GM12878 (cell line): Measurements from ENCODE around the gene BTC. TPM values are rescaled to one million over a fixed set of nuclear protein-coding genes. Genes with fewer than 3 reads are reported as not detected.

ENCODE experiments used
- ATAC-seq: fragments of 200-7000 bp; cut with Tn5 transposase; 3 replicates; pipeline ENCODE4 v1.9.1; 2020; ENCODE audit warnings: mild to moderate bottlenecking, moderate library complexity
- BruUV-seq: library from RNA; stranded (reverse); fragments of 400-500 nt; replicated peaks from 2 replicates; lab custom pipeline; 2021; lab: Mats Ljungman, UMichigan
- CTCF ChIA-PET: fragments of 300-600 bp; sonication (Branson Sonifier 250); formaldehyde crosslinking; extraction: SDS; loops from one replicate; lab custom pipeline; 2021; ENCODE audit warnings: inconsistent platforms; lab: Yijun Ruan, JAX
- POLR2A ChIA-PET: fragments of 350-600 bp; formaldehyde crosslinking; extraction: SDS; loops from one replicate; lab custom pipeline; 2021; ENCODE audit warnings: inconsistent platforms; lab: Charles Lee
- RAD21 ChIA-PET: fragments of 300-600 bp; sonication (Branson Sonifier 250); formaldehyde crosslinking; loops from one replicate; lab custom pipeline; 2023; ENCODE audit warnings: antibody characterized with exemption; ENCODE audit not compliant: unreplicated experiment; lab: Charles Lee
- SMC1A ChIA-PET: fragments of 300-600 bp; sonication (Branson Sonifier 250); formaldehyde crosslinking; loops from one replicate; lab custom pipeline; 2023; ENCODE audit not compliant: unreplicated experiment, uncharacterized antibody; lab: Charles Lee
- DNase-seq: peaks from one replicate; pipeline ENCODE4 v3.0.0-alpha.2; 2011; ENCODE audit warnings: low read depth, low spot score
- FAIRE-seq: peaks from 3 replicates; lab custom pipeline; 2011; peaks lifted over from hg19 to GRCh38; lab: Jason Lieb, UNC
- H2AFZ ChIP-seq: 2 replicates; pipeline ENCODE4 v1.6.0; 2011; ENCODE audit warnings: low read depth, low read length, control low read depth; ENCODE audit not compliant: control insufficient read depth
- H3K27ac ChIP-seq: 2 replicates; pipeline ENCODE4 v1.5.1; 2011; ENCODE audit warnings: control low read depth; ENCODE audit not compliant: control insufficient read depth, insufficient read depth
- H3K27me3 ChIP-seq, 2 experiments: replicated peaks in 1 of 2; 2 replicates each; pipeline versions ENCODE4 v1.6.0 to v1.6.1; 2011; ENCODE audit warnings: low read length in 1 of 2; ENCODE audit not compliant: control insufficient read depth in 2 of 2, insufficient read depth in 2 of 2
- H3K36me3 ChIP-seq, 2 experiments: 2 replicates each; pipeline ENCODE4 v1.5.1; 2011; ENCODE audit warnings: low read length in 1 of 2; ENCODE audit not compliant: control insufficient read depth in 2 of 2, insufficient read depth in 2 of 2
- H3K4me1 ChIP-seq: 2 replicates; pipeline ENCODE4 v1.6.1; 2011; ENCODE audit warnings: mild to moderate bottlenecking, low read length, moderate library complexity, mixed read lengths; ENCODE audit not compliant: control insufficient read depth, insufficient read depth
- H3K4me2 ChIP-seq: 2 replicates; pipeline ENCODE4 v1.6.0; 2011; ENCODE audit warnings: control low read depth; ENCODE audit not compliant: control insufficient read depth, insufficient read depth
- H3K4me3 ChIP-seq: fragments of 200-600 bp; sonication (generic); 2 replicates; pipeline ENCODE4 v1.5.1; 2016
- H3K79me2 ChIP-seq: 2 replicates; pipeline ENCODE4 v1.6.0; 2011; ENCODE audit warnings: low read length; ENCODE audit not compliant: control insufficient read depth, insufficient read depth
- H3K9ac ChIP-seq: 2 replicates; pipeline ENCODE4 v1.8.0; 2011; ENCODE audit warnings: low read length, control low read depth, mixed read lengths; ENCODE audit not compliant: control insufficient read depth, insufficient read depth
- H3K9me3 ChIP-seq: replicated peaks from 3 replicates; pipeline ENCODE4 v1.5.1; 2011; ENCODE audit warnings: mild to moderate bottlenecking, low read length; ENCODE audit not compliant: control insufficient read depth, insufficient read depth
- H4K20me1 ChIP-seq: 2 replicates; pipeline ENCODE4 v1.6.0; 2011; ENCODE audit not compliant: control insufficient read depth, insufficient read depth
- HDGF ChIP-seq: fragments of 450-650 bp; IDR thresholded peaks from 2 replicates; pipeline ENCODE4 v1.6.1; 2016; ENCODE audit warnings: antibody characterized with exemption
- NBN ChIP-seq: fragments of 450-650 bp; IDR thresholded peaks from 2 replicates; pipeline ENCODE4 v1.6.1; 2016
- POLR2AphosphoS2 ChIP-seq: IDR thresholded peaks from 2 replicates; pipeline ENCODE4 v1.6.1; 2011; ENCODE audit warnings: low read depth, mild to moderate bottlenecking, low read length, improper control_type of control experiment, moderate library complexity
- SREBF1 ChIP-seq: IDR thresholded peaks from 2 replicates; pipeline ENCODE4 v1.6.1; 2012; ENCODE audit warnings: mild to moderate bottlenecking, low read length
- STAT1 ChIP-seq: fragments of 450-650 bp; conservative IDR thresholded peaks from 2 replicates; pipeline ENCODE4 v1.6.1; 2014; ENCODE audit warnings: antibody characterized with exemption, mild to moderate bottlenecking
- STAT3 ChIP-seq: IDR thresholded peaks from 2 replicates; pipeline ENCODE4 v1.6.1; 2011; ENCODE audit warnings: low read depth, low read length, improper control_type of control experiment
- WGBS: methylation state at CpG from one replicate; pipeline ENCODE4 v1.1.6; 2016; ENCODE audit warnings: low lambda C conversion rate; ENCODE audit not compliant: insufficient replicate concordance, insufficient coverage; ENCODE audit errors: missing lambda C conversion rate; 5-methylcytosine and 5-hydroxymethylcytosine counted together
- in situ Hi-C: fragments of 300-500 bp; cut with MboI; formaldehyde crosslinking; loops from 9 replicates; pipeline ENCODE4 v1.14.3; 2018; ENCODE audit warnings: mixed read lengths
- intact Hi-C: fragments of 100-400 bp; cut with micrococcal nuclease; formaldehyde crosslinking; loops from one replicate; pipeline ENCODE4 v1.14.2; 2022; ENCODE audit not compliant: unreplicated experiment
- polyA plus RNA-seq, 11 experiments: library from polyadenylated mRNA; depleted of rRNA in 4 of 11; unstranded in 6 of 11; stranded (reverse) in 5 of 11; fragments of >200 nt; fragmentation: Nextera tagmentation in 4 of 11; fragmentation: Illumina TruSeq in 1 of 11; extraction: Ambion mirVana in 4 of 11; extraction: Trizol in 1 of 11; gene quantifications; 1 replicate in 1 of 11; 2 replicates in 10 of 11; pipeline versions ENCODE4 v1.2.1 to v1.2.3, GENCODE V29; 2011 to 2016; ENCODE audit warnings: inconsistent platforms in 2 of 11, missing spikeins in 2 of 11, low read depth in 1 of 11
- total RNA-seq, 4 experiments: library from RNA; depleted of rRNA in 3 of 4; stranded (reverse); fragments of >200 nt in 3 of 4; fragmentation: Illumina TruSeq in 1 of 4; extraction: Trizol in 1 of 4; gene quantifications; 2 replicates each; pipeline versions ENCODE4 v1.2.1 to v1.2.3, GENCODE V29; 2013 to 2021

Gene BTC
- total and polyA plus RNA-seq, 10 of the 15 experiments (the other 5 are each of a cell fraction or from before 2014, with no cell fraction given), result not detected

GRCh38 chr4:74752798-74753197 is 41.5 kb downstream of the BTC start:
- ATAC-seq, result no peak
- RAD21 ChIA-PET, result no interaction called here
- SMC1A ChIA-PET, result no interaction called here
- in situ Hi-C loops, result no loop called here
- Histone ChIP-seq H3K9me3 (no peaks in the 10 kb centered on the region), H3K36me3 (no peaks in the 10 kb centered on the region), H4K20me1 (no peaks in the 10 kb centered on the region), H3K27ac (no peak overlapping the region), H2AFZ (no peak overlapping the region), H3K79me2 (no peaks in the 10 kb centered on the region), H3K4me1 (no peaks in the 10 kb centered on the region), H3K27me3 (no peaks in the 10 kb centered on the region), H3K4me3 (no peak overlapping the region), H3K9ac (no peak overlapping the region), H3K4me2 (no peak overlapping the region)
- no TSS peak for BruUV-seq
- intact Hi-C loops, result no loop called here
- no peak for DNase-seq
- no peak for TF ChIP-seq HDGF
- no peak for TF ChIP-seq SREBF1
- no peak for TF ChIP-seq STAT1
- TF ChIP-seq NBN, result no peak
- no peak for TF ChIP-seq POLR2AphosphoS2
- FAIRE-seq, result no peak
- POLR2A ChIA-PET, result no interaction called here
- CTCF ChIA-PET, result interaction anchor here (1.0 kb wide), 1 partner anchor 26 kb away, joined by 3 read pairs; no protein-coding TSS in a partner anchor

- BruUV-seq, result no TSS peak
- RAD21 ChIA-PET, result interaction anchor here (0.6 kb wide), 1 partner anchor 1297 kb away, joined by 3 read pairs; no protein-coding TSS in a partner anchor
- 76% methylated on average over 1 of the region's 1 CpG for WGBS
These were observed 42.5 kb downstream of the BTC start for GRCh38 chr4:74751856-74752255.

More at GRCh38 chr4:74751856-74752255, 42.5 kb downstream of the BTC start:
- H3K4me3 ChIP-seq, result no peak overlapping the region
- no peaks in the 10 kb centered on the region for H3K79me2 ChIP-seq
- H3K36me3 ChIP-seq, result no peaks in the 10 kb centered on the region
- ChIA-PET POLR2A (no interaction called here), CTCF (interaction anchor here (1.0 kb wide), 1 partner anchor 25 kb away, joined by 3 read pairs; no protein-coding TSS in a partner anchor), SMC1A (no interaction called here)
- H3K27me3 ChIP-seq, result no peaks in the 10 kb centered on the region
- no peak overlapping the region for H2AFZ ChIP-seq
- H3K4me2 ChIP-seq, result no peak overlapping the region
- no peaks in the 10 kb centered on the region for H3K9me3 ChIP-seq
- H3K27ac ChIP-seq, result no peak overlapping the region
- FAIRE-seq (no peak), DNase-seq (no peak), ATAC-seq (no peak)
- no peaks in the 10 kb centered on the region for H4K20me1 ChIP-seq
- intact Hi-C loops (no loop called here), in situ Hi-C loops (no loop called here)
- TF ChIP-seq STAT3, result no peak
- no peaks in the 10 kb centered on the region for H3K4me1 ChIP-seq
- H3K9ac ChIP-seq, result no peak overlapping the region
